GM19025 (cell line): ENCODE results near the gene RANBP9.

ENCODE experiments used
- ATAC-seq: cut with Tn5 transposase; IDR thresholded peaks from one replicate; pipeline ENCODE4 v1.9.1; 2021; ENCODE audit warnings: mild to moderate bottlenecking, low read depth, moderate library complexity; ENCODE audit not compliant: unreplicated experiment

RANBP9 gene

GRCh38 chr6:13572951-13573654 lies 138.5 kb downstream of the RANBP9 start:
- ATAC-seq = no peak

DNA sequence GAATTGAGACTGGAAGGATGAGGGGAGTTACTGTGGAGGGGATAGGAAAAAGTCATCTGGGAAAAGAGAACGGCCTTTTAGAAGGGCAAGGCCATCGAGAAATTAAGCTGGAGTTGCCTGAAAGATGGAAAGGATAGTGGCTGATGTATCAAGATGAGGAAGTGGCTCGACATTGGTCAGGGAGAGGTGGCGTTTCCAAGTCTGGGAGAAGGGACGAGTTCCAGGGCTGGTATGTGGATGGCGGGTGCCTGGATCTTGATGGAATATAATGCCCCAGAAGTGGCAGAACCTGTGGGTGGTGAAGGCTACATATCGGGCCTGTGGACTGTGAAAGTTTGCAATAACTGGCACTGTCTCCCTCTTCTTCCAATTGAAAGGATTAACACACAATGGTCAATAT lies 139.4 kb downstream of the RANBP9 start:
- no peak for ATAC-seq
